ENCODE results near the gene DRAXIN.

GRCh38 chr1:11769274-11769673, 77.8 kb downstream of the DRAXIN start:
- TF ChIP-seq EZH2 (IDR thresholded peaks at IDR 0.05) (no peak), POLR2AphosphoS5 (IDR thresholded peaks at IDR 0.05; ENCODE audit: borderline replicate concordance, low read depth, low read length) (no peak)

Measured in SK-N-MC (cell line).